HG02571 (cell line): ENCODE data around the gene KCNH2.

Experiments
- ATAC-seq: cut with Tn5 transposase; IDR thresholded peaks from one replicate; pipeline ENCODE4 v1.9.1; 2021; ENCODE audit warnings: mild to moderate bottlenecking, moderate library complexity; ENCODE audit not compliant: unreplicated experiment

The KCNH2 gene

GRCh38 chr7:150976529-150977381 is 1.4 kb downstream of the KCNH2 start:
- ATAC-seq, result no peak

- ATAC-seq, result no peak
Observed at GRCh38 chr7:150975536-150976319, 2.4 kb downstream of the KCNH2 start.

- peak; percentile 45 for ATAC-seq
Observed at GRCh38 chr7:150974468-150975391, 3.4 kb downstream of the KCNH2 start.

- ATAC-seq, result no peak
Observed at GRCh38 chr7:150973571-150974451, 4.3 kb downstream of the KCNH2 start.

GRCh38 chr7:150972741-150973140 is 5.4 kb downstream of the KCNH2 start:
- ATAC-seq, result no peak

- ATAC-seq, result no peak
Observed at GRCh38 chr7:150972023-150972468, 6.1 kb downstream of the KCNH2 start.

- ATAC-seq, result no peak
Observed at GRCh38 chr7:150971242-150972022, 6.7 kb downstream of the KCNH2 start.

- no peak for ATAC-seq
Observed at GRCh38 chr7:150970424-150970823, 7.7 kb downstream of the KCNH2 start.

- no peak for ATAC-seq
Observed at GRCh38 chr7:150969475-150969874, 8.6 kb downstream of the KCNH2 start.

GRCh38 chr7:150968734-150969372 is 9.3 kb downstream of the KCNH2 start:
- ATAC-seq, result no peak

GRCh38 chr7:150968056-150968733 is 9.9 kb downstream of the KCNH2 start:
- no peak for ATAC-seq

GRCh38 chr7:150967349-150967748 is 10.8 kb downstream of the KCNH2 start:
- ATAC-seq, result no peak

GRCh38 chr7:150966002-150966401 is 12.1 kb downstream of the KCNH2 start:
- ATAC-seq, result no peak

- no peak for ATAC-seq
Observed at GRCh38 chr7:150965273-150965830, 12.8 kb downstream of the KCNH2 start.

- ATAC-seq, result no peak
Observed at GRCh38 chr7:150964593-150965111, 13.5 kb downstream of the KCNH2 start.

GRCh38 chr7:150963707-150964559 is 14.2 kb downstream of the KCNH2 start:
- ATAC-seq, result no peak
